Upper lobe of left lung (tissue), 6 donors: ENCODE results near the gene APOE. TPM values are rescaled to one million over a fixed set of nuclear protein-coding genes. Genes with fewer than 3 reads are reported as not detected.
"Not testable (repeated sequence)": the region's sequence is repeated elsewhere in the genome, so short reads cannot be mapped to it uniquely, and the experiment has no call there.

Experiments used
- ATAC-seq, 2 donors: fragments of 200-7000 bp; cut with Tn5 transposase; one replicate each; pipeline ENCODE4 v1.9.1; 2022; ENCODE audit warnings: mild to moderate bottlenecking in 2 of 2, moderate library complexity in 2 of 2; ENCODE audit not compliant: low FRiP score in 2 of 2
- DNase-seq, 2 donors: peaks; one replicate each; pipeline ENCODE4 v3.0.0-alpha.2; 2019 to 2020
- H3K27ac ChIP-seq, 4 donors: fragments of 200-600 bp; sonication (generic); one replicate each; pipeline ENCODE4 v1.5.1; 2016 to 2019
- H3K27me3 ChIP-seq, 4 donors: fragments of 200-600 bp; sonication (generic); one replicate each; pipeline ENCODE4 v1.5.1; 2017 to 2019
- H3K36me3 ChIP-seq, 4 donors: fragments of 200-600 bp; sonication (generic); one replicate each; pipeline ENCODE4 v1.5.1; 2016 to 2019
- H3K4me1 ChIP-seq, 4 donors: fragments of 200-600 bp; sonication (generic); one replicate each; pipeline ENCODE4 v1.5.1; 2018 to 2019
- H3K4me3 ChIP-seq, 4 donors: fragments of 200-600 bp; sonication (generic); one replicate each; pipeline ENCODE4 v1.5.1; 2017 to 2019; ENCODE audit warnings: mild to moderate bottlenecking in 2 of 4, moderate library complexity in 1 of 4
- H3K9me3 ChIP-seq, 4 donors: fragments of 200-600 bp; sonication (generic); one replicate each; pipeline ENCODE4 v1.5.1; 2018 to 2019
- EP300 ChIP-seq, 4 donors: sonication (generic); formaldehyde crosslinking; IDR thresholded peaks; one replicate each; pipeline ENCODE4 v1.5.1; 2017; ENCODE audit warnings: antibody characterized with exemption in 4 of 4, control low read depth in 2 of 4
- POLR2A ChIP-seq, 4 donors: fragments of 450-650 bp; IDR thresholded peaks; one replicate each; pipeline ENCODE4 v1.5.1; 2016 to 2017; ENCODE audit warnings: antibody characterized with exemption in 4 of 4, mild to moderate bottlenecking in 2 of 4
- POLR2AphosphoS5 ChIP-seq, 2 donors: sonication (generic); formaldehyde crosslinking; IDR thresholded peaks; one replicate each; pipeline ENCODE4 v1.5.1; 2017; ENCODE audit warnings: antibody characterized with exemption in 2 of 2
- WGBS, 2 donors: methylation state at CpG; one replicate each; pipeline ENCODE4 v1.1.5; 2017 to 2018; 5-methylcytosine and 5-hydroxymethylcytosine counted together
- total RNA-seq, 6 donors: library from RNA; depleted of rRNA in 4 of 6; stranded (reverse); fragments of >200 nt in 4 of 6; gene quantifications; one replicate each; pipeline versions ENCODE4 v1.1.0 to v1.2.1, GENCODE V29; 2016 to 2021
- TF ChIP-seq, protein P1 (sequence below), 6 experiments: fragments of 450-650 bp in 4 of 6; fragments of 200-600 bp in 2 of 6; sonication (generic) in 2 of 6; IDR thresholded peaks; one replicate each; pipeline ENCODE4 v1.5.1; 2016 to 2019; ENCODE audit warnings: antibody characterized with exemption in 6 of 6
- donor health status: DM: no; HTN: no; CAD: no; lungs with moderate emphysema.
- donor health status: DM: no; HTN: yes; CAD: no; lungs with severe emphysema.

The APOE gene
- total RNA-seq, result 1,000 to 10,000 TPM in 2 of 6 donors, 100 to 1,000 TPM in 4; 256 to 1,773 (median 644) TPM

DNA sequence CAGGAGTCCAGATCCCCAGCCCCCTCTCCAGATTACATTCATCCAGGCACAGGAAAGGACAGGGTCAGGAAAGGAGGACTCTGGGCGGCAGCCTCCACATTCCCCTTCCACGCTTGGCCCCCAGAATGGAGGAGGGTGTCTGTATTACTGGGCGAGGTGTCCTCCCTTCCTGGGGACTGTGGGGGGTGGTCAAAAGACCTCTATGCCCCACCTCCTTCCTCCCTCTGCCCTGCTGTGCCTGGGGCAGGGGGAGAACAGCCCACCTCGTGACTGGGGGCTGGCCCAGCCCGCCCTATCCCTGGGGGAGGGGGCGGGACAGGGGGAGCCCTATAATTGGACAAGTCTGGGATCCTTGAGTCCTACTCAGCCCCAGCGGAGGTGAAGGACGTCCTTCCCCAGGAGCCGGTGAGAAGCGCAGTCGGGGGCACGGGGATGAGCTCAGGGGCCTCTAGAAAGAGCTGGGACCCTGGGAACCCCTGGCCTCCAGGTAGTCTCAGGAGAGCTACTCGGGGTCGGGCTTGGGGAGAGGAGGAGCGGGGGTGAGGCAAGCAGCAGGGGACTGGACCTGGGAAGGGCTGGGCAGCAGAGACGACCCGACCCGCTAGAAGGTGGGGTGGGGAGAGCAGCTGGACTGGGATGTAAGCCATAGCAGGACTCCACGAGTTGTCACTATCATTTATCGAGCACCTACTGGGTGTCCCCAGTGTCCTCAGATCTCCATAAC, at the start of gene APOE:
Gene APOE (plus strand): TSS at position 360 of the 724 bp plus-strand sequence. CDS start 829 bp downstream, outside the sequence.
- 5 to 6% methylated on average over 14 to 20 of the region's 20 CpGs for WGBS, 2 donors
- ATAC-seq, result peak in 1 of 2 donors; percentile 2
- peaks cover 0 to 15% (median 3%) of the 10 kb centered on the region in 4 donors for H3K27me3 ChIP-seq
- peaks cover 6 to 30% (median 7%) of the 10 kb centered on the region in 4 donors for H3K4me1 ChIP-seq
- H3K9me3 ChIP-seq, result no peaks in the 10 kb centered on the region
- H3K27ac ChIP-seq, result peak within 1 kb of the TSS in 2 of 4 donors; percentile 36 to 79
- no peak for DNase-seq
- TF ChIP-seq POLR2AphosphoS5 (IDR thresholded peaks at IDR 0.05), result no peak
- peak in 1 of 4 donors; percentile 77 for TF ChIP-seq POLR2A (IDR thresholded peaks at IDR 0.05)
- peak within 1 kb of the TSS in 3 of 4 donors; percentile 29 to 47 (median 37) for H3K4me3 ChIP-seq
- peaks cover 7 to 27% (median 24%) of the 10 kb centered on the region in 4 donors for H3K36me3 ChIP-seq

DNA sequence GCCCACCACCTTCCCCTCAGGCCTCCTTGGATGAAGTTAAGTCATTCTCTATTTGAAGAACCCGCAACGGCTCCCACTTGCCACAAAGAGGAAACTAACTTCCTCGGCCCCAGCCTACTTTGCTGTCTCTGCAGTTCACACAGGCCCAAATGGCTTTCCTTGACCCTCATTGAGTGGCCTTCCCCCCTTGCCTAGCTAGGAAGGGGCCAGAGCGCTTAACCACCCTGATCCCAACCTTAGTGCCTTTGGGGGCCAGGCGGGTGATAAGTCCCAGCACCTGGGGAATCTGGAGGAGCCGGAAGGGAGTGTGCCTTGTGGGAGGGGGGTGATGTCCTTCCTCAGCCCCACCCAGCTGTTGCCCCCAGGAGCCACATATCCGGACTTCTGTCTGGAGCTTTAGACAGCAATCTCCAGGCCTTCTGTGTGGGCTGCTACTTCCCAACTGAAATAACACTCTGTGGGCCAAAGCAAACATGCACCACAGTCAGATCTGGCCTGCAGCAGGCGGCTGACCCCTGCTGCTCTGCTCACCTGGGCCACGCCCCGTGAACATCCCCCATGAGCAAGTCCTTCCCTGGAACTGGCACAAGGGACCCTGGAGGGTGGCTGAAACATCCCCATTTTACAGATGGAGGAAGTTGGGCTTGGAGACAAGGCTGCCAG, 49.0 kb upstream of the APOE start:
- no peaks in the 10 kb centered on the region for H3K9me3 ChIP-seq
- TF ChIP-seq POLR2A (IDR thresholded peaks at IDR 0.05) (no peak), POLR2AphosphoS5 (IDR thresholded peaks at IDR 0.05) (no peak), EP300 (IDR thresholded peaks at IDR 0.05) (no peak)
- TF ChIP-seq, protein P1, sequence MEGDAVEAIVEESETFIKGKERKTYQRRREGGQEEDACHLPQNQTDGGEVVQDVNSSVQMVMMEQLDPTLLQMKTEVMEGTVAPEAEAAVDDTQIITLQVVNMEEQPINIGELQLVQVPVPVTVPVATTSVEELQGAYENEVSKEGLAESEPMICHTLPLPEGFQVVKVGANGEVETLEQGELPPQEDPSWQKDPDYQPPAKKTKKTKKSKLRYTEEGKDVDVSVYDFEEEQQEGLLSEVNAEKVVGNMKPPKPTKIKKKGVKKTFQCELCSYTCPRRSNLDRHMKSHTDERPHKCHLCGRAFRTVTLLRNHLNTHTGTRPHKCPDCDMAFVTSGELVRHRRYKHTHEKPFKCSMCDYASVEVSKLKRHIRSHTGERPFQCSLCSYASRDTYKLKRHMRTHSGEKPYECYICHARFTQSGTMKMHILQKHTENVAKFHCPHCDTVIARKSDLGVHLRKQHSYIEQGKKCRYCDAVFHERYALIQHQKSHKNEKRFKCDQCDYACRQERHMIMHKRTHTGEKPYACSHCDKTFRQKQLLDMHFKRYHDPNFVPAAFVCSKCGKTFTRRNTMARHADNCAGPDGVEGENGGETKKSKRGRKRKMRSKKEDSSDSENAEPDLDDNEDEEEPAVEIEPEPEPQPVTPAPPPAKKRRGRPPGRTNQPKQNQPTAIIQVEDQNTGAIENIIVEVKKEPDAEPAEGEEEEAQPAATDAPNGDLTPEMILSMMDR (IDR thresholded peaks at IDR 0.05), result no peak

DNA sequence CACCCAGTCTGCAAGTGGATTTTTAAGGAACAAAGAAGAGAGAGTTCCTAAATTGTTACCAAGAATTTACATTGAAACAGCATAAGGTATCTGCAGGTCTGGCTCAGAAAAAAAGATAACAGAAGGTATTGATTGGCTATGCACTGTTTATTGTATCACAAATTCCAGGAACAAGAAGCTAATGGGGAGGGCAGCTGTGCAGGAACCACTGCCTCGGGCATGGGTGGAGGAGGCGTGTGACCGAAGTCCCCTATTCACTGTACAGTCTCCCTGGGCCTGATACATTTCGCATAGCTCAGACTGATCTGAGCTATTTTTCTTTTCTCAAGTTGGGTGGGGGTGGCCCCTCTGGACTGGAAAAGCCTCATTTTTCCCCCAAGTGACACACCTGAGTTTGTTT, 47.8 kb upstream of the APOE start:
- peak overlapping the region in 1 of 4 donors; percentile 32 for H3K27ac ChIP-seq
- peaks cover 26 to 44% (median 37%) of the 10 kb centered on the region in 4 donors for H3K4me1 ChIP-seq
- no peak overlapping the region for H3K4me3 ChIP-seq
- peaks cover 0 to 12% (median 0%) of the 10 kb centered on the region in 4 donors for H3K36me3 ChIP-seq
- WGBS, 2 donors, result 67% methylated on average over 4 of the region's 4 CpGs
- H3K9me3 ChIP-seq, result no peaks in the 10 kb centered on the region
- no peak for DNase-seq
- TF ChIP-seq EP300 (IDR thresholded peaks at IDR 0.05) (no peak), POLR2AphosphoS5 (IDR thresholded peaks at IDR 0.05) (no peak), POLR2A (IDR thresholded peaks at IDR 0.05) (no peak)
- TF ChIP-seq, protein P1 (IDR thresholded peaks at IDR 0.05), result no peak
- no peak for ATAC-seq
- no peaks in the 10 kb centered on the region for H3K27me3 ChIP-seq

More for the DNA sequence above, 49.0 kb upstream of the APOE start:
- H3K36me3 ChIP-seq, result peaks cover 0 to 12% (median 0%) of the 10 kb centered on the region in 4 donors
- H3K4me3 ChIP-seq, result no peak overlapping the region
- 32 to 38% methylated on average over 7 to 10 of the region's 10 CpGs for WGBS, 2 donors
- peaks cover 26 to 44% (median 39%) of the 10 kb centered on the region in 4 donors for H3K4me1 ChIP-seq
- H3K27ac ChIP-seq, result peak overlapping the region; percentile 61 to 70 (median 66)
- DNase-seq, result no peak
- no peaks in the 10 kb centered on the region for H3K27me3 ChIP-seq
- ATAC-seq, result peak; percentile 38 to 44

DNA sequence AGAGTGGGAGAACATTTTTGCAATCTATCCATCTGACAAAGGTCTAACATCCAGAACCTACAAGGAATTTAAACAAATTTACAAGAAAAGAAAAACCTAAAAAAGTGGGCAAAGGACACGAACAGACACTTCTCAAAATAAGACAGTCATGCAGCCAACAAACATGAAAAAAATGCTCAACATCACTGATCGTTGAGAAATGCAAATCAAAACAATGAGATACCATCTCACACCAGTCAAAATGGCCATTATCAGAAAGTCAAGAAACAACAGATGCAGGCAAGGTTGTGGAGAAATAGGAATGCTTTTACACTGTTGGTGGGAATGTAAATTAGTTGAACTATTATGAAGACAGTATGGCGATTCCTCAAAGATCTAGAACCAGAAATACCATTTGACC, 44.0 kb upstream of the APOE start:
- WGBS, 2 donors, result 83 to 85% methylated on average over 3 of the region's 3 CpGs
- H3K4me3 ChIP-seq, ATAC-seq, H3K27ac ChIP-seq, H3K27me3 ChIP-seq, H3K9me3 ChIP-seq, DNase-seq: not testable (repeated sequence)
- peaks cover 3 to 28% (median 10%) of the 10 kb centered on the region in 4 donors for H3K36me3 ChIP-seq
- H3K4me1 ChIP-seq, result peaks cover 19 to 30% (median 27%) of the 10 kb centered on the region in 4 donors

DNA sequence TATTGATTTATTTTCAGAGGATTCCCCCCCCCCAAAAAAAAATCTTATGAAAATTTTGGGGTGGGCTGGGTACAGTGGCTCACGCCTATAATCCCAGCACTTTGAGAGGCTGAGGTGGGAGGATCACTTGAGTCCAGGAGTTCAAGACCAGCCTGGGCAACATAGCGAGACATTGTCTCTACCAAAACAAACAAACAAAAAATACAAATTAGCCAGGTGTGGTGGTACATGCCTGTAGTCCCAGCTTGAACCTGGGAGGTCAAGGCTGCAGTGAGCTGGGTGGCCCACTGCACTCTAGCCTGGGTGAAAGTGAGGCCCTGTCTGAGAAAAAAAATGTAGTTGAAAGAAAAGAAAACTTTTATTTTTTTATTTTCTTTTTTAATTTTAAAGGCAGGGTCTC, 41.6 kb upstream of the APOE start:
- WGBS, 2 donors, result 76 to 97% methylated on average over 2 of the region's 2 CpGs
- Histone ChIP-seq H3K4me3 (no peak overlapping the region), H3K36me3 (peaks cover 3 to 44% (median 10%) of the 10 kb centered on the region in 4 donors), H3K27ac (no peak overlapping the region), H3K9me3 (no peaks in the 10 kb centered on the region), H3K27me3 (no peaks in the 10 kb centered on the region), H3K4me1 (peaks cover 3 to 8% (median 5%) of the 10 kb centered on the region in 4 donors)
- DNase-seq (no peak), ATAC-seq (no peak)
- TF ChIP-seq POLR2A (IDR thresholded peaks at IDR 0.05), result no peak
- TF ChIP-seq, protein P1 (IDR thresholded peaks at IDR 0.05), result no peak
